HepG2 (cell line): ENCODE measurements around the gene CSNK2B. TPM values are rescaled to one million over a fixed set of nuclear protein-coding genes. Genes with fewer than 3 reads are reported as not detected.

Experiments used
- ADNP ChIP-seq: sonication (generic); formaldehyde crosslinking; IDR thresholded peaks from 2 replicates; pipeline ENCODE4 v1.4.0; 2020; ENCODE audit warnings: missing genetic modification reagents
- BORCS8-MEF2B ChIP-seq: sonication (generic); formaldehyde crosslinking; IDR thresholded peaks from 2 replicates; pipeline ENCODE4 v1.8.0; 2022; ENCODE audit warnings: mild to moderate bottlenecking, missing genetic modification reagents
- CHD2 ChIP-seq: IDR thresholded peaks from 2 replicates; pipeline ENCODE4 v1.6.1; 2011; ENCODE audit warnings: low read depth, low read length, improper control_type of control experiment
- EEA1 ChIP-seq: sonication (generic); formaldehyde crosslinking; IDR thresholded peaks from 2 replicates; pipeline ENCODE4 v1.5.1; 2020; ENCODE audit warnings: mild to moderate bottlenecking, missing genetic modification reagents, borderline replicate concordance
- ETV6 ChIP-seq: sonication (generic); formaldehyde crosslinking; conservative IDR thresholded peaks from 2 replicates; pipeline ENCODE4 v1.4.0; 2020; ENCODE audit warnings: missing genetic modification reagents
- FOSL2 ChIP-seq: sonication (generic); formaldehyde crosslinking; IDR thresholded peaks from 2 replicates; pipeline ENCODE4 v1.4.0; 2020; ENCODE audit warnings: missing genetic modification reagents
- JUNB ChIP-seq: sonication (generic); formaldehyde crosslinking; IDR thresholded peaks from 2 replicates; pipeline ENCODE4 v1.8.0; 2022; ENCODE audit warnings: missing genetic modification reagents, mild to moderate bottlenecking, borderline replicate concordance
- KDM3A ChIP-seq: IDR thresholded peaks from 2 replicates; pipeline ENCODE4 v1.6.1; 2018; ENCODE audit warnings: low read depth, missing compliant biosample characterization
- PCBP2 ChIP-seq: fragments of 200-400 bp; formaldehyde crosslinking; optimal IDR thresholded peaks from 2 replicates; pipeline ENCODE3; 2018; ENCODE audit warnings: low read length, low read depth; ENCODE audit not compliant: poor library complexity, severe bottlenecking
- PHF20 ChIP-seq: sonication (generic); formaldehyde crosslinking; IDR thresholded peaks from 2 replicates; pipeline ENCODE4 v1.5.0; 2020; ENCODE audit warnings: mild to moderate bottlenecking, missing genetic modification reagents
- SMAD3 ChIP-seq: sonication (generic); formaldehyde crosslinking; IDR thresholded peaks from 2 replicates; pipeline ENCODE4 v1.4.0; 2020; ENCODE audit warnings: missing genetic modification reagents
- SNRNP70 ChIP-seq: fragments of 200-400 bp; formaldehyde crosslinking; IDR thresholded peaks from 2 replicates; pipeline ENCODE4 v1.6.1; 2017; ENCODE audit warnings: mild to moderate bottlenecking, low read depth, low read length, moderate library complexity
- XRCC5 ChIP-seq: fragments of 200-400 bp; formaldehyde crosslinking; optimal IDR thresholded peaks from 2 replicates; pipeline ENCODE3; 2017; ENCODE audit warnings: mild to moderate bottlenecking, low read length
- ZFP37 ChIP-seq: sonication (generic); formaldehyde crosslinking; IDR thresholded peaks from 2 replicates; pipeline ENCODE4 v1.4.0; 2020; ENCODE audit warnings: missing genetic modification reagents, borderline replicate concordance
- ZKSCAN8 ChIP-seq: IDR thresholded peaks from 2 replicates; pipeline ENCODE4 v1.6.1; 2016; ENCODE audit warnings: borderline replicate concordance, missing genetic modification reagents, missing compliant biosample characterization
- ZNF296 ChIP-seq: sonication (generic); formaldehyde crosslinking; conservative IDR thresholded peaks from 2 replicates; pipeline ENCODE4 v1.5.0; 2020; ENCODE audit warnings: mild to moderate bottlenecking, missing genetic modification reagents
- ZNF441 ChIP-seq: sonication (generic); formaldehyde crosslinking; IDR thresholded peaks from 2 replicates; pipeline ENCODE4 v1.7.0; 2021; ENCODE audit warnings: missing genetic modification reagents, borderline replicate concordance
- ZNF496 ChIP-seq: sonication (generic); formaldehyde crosslinking; IDR thresholded peaks from 2 replicates; pipeline ENCODE4 v1.8.1; 2023; ENCODE audit warnings: mild to moderate bottlenecking, moderate library complexity, missing genetic modification reagents; ENCODE audit not compliant: insufficient replicate concordance
- ZNF572 ChIP-seq: sonication (generic); formaldehyde crosslinking; IDR thresholded peaks from 2 replicates; pipeline ENCODE4 v1.5.1; 2020; ENCODE audit warnings: mild to moderate bottlenecking, missing genetic modification reagents
- ZNF629 ChIP-seq: sonication (generic); formaldehyde crosslinking; conservative IDR thresholded peaks from 2 replicates; pipeline ENCODE4 v1.5.0; 2020; ENCODE audit warnings: missing genetic modification reagents
- polyA plus RNA-seq, 8 experiments: library from polyadenylated mRNA; depleted of rRNA in 3 of 8; stranded (reverse) in 7 of 8; unstranded in 1 of 8; fragments of >200 nt; fragmentation: Illumina TruSeq in 4 of 8; extraction: Trizol in 4 of 8; gene quantifications; 2 replicates each; pipeline versions ENCODE4 v1.2.1 to v1.2.3, GENCODE V29; 2011 to 2016; ENCODE audit warnings: low read depth in 4 of 8, missing spikeins in 1 of 8, mixed read lengths in 1 of 8; ENCODE audit not compliant: insufficient read depth in 1 of 8
- total RNA-seq, 5 experiments: library from RNA; depleted of rRNA; stranded (reverse); fragments of >200 nt; fragmentation: Illumina TruSeq; extraction: Trizol; gene quantifications; 2 replicates each; pipeline ENCODE4 v1.2.3, GENCODE V29; 2016; ENCODE audit warnings: low read depth in 1 of 5
- TF ChIP-seq, protein P1 (sequence below): sonication (generic); formaldehyde crosslinking; IDR thresholded peaks from 2 replicates; pipeline ENCODE4 v1.5.1; 2020; ENCODE audit warnings: mild to moderate bottlenecking, missing genetic modification reagents, moderate library complexity
- TF ChIP-seq, protein P2 (sequence below): sonication (generic); formaldehyde crosslinking; IDR thresholded peaks from 2 replicates; pipeline ENCODE4 v1.8.1; 2023; ENCODE audit warnings: mild to moderate bottlenecking, missing genetic modification reagents
- TF ChIP-seq, protein P3 (sequence below): sonication (generic); formaldehyde crosslinking; IDR thresholded peaks from 2 replicates; pipeline ENCODE4 v1.5.1; 2020; ENCODE audit warnings: mild to moderate bottlenecking, missing genetic modification reagents, borderline replicate concordance
- TF ChIP-seq, protein P4 (sequence below): sonication (generic); formaldehyde crosslinking; IDR thresholded peaks from 2 replicates; pipeline ENCODE4 v1.5.0; 2020; ENCODE audit warnings: missing genetic modification reagents
- TF ChIP-seq, protein P5 (sequence below): sonication (generic); formaldehyde crosslinking; IDR thresholded peaks from 2 replicates; pipeline ENCODE4 v1.5.0; 2020; ENCODE audit warnings: missing genetic modification reagents

Gene CSNK2B
- total and polyA plus RNA-seq, 2 of the 13 experiments (the other 11 are each of a cell fraction or from before 2014, with no cell fraction given) = 111 to 296 TPM

DNA sequence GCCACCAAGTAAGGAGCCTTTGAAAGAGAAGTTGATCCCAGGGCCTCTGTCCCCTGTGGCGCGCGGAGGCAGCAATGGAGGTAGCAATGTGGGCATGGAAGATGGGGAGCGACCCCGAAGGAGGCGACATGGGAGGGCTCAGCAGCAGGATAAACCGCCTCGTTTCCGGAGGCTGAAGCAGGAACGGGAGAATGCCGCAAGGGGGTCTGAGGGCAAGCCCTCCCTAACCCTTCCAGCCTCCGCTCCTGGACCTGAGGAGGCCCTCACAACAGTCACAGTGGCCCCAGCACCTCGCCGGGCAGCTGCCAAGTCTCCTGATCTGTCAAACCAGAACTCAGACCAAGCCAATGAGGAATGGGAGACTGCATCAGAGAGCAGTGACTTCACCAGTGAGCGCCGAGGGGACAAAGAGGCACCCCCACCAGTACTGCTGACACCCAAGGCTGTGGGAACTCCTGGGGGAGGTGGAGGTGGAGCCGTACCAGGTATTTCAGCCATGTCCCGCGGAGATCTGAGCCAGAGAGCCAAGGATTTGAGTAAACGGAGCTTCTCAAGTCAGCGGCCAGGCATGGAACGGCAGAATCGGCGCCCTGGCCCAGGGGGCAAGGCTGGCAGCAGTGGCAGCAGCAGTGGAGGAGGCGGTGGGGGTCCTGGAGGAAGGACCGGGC, 33.5 kb upstream of the CSNK2B start (continued):
- TF ChIP-seq XRCC5 (no peak), SNRNP70 (no peak), ZFP37 (CRISPR knock-in tag) (no peak), ZNF496 (no peak), FOSL2 (no peak), PCBP2 (no peak), EEA1 (CRISPR knock-in tag) (no peak), ZNF441 (CRISPR knock-in tag) (no peak), KDM3A (CRISPR knock-in tag) (no peak), ZKSCAN8 (no peak), PHF20 (CRISPR knock-in tag) (no peak), ZNF296 (no peak), ETV6 (CRISPR knock-in tag) (no peak), BORCS8-MEF2B (CRISPR knock-in tag) (peak; percentile 32; the same call in 1 of the 2 replicates), JUNB (CRISPR knock-in tag) (no peak), CHD2 (no peak), ZNF572 (CRISPR knock-in tag) (no peak), SMAD3 (CRISPR knock-in tag) (no peak), ZNF629 (CRISPR knock-in tag) (no peak), ADNP (no peak)
- TF ChIP-seq, protein P1, sequence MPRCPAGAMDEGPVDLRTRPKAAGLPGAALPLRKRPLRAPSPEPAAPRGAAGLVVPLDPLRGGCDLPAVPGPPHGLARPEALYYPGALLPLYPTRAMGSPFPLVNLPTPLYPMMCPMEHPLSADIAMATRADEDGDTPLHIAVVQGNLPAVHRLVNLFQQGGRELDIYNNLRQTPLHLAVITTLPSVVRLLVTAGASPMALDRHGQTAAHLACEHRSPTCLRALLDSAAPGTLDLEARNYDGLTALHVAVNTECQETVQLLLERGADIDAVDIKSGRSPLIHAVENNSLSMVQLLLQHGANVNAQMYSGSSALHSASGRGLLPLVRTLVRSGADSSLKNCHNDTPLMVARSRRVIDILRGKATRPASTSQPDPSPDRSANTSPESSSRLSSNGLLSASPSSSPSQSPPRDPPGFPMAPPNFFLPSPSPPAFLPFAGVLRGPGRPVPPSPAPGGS (CRISPR knock-in tag) = 0 out of 2 replicates have a peak, but pooled peaks have one; percentile 35
- TF ChIP-seq, protein P2, sequence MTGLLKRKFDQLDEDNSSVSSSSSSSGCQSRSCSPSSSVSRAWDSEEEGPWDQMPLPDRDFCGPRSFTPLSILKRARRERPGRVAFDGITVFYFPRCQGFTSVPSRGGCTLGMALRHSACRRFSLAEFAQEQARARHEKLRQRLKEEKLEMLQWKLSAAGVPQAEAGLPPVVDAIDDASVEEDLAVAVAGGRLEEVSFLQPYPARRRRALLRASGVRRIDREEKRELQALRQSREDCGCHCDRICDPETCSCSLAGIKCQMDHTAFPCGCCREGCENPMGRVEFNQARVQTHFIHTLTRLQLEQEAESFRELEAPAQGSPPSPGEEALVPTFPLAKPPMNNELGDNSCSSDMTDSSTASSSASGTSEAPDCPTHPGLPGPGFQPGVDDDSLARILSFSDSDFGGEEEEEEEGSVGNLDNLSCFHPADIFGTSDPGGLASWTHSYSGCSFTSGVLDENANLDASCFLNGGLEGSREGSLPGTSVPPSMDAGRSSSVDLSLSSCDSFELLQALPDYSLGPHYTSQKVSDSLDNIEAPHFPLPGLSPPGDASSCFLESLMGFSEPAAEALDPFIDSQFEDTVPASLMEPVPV (CRISPR knock-in tag) = 0 out of 2 replicates have a peak, but pooled peaks have one; percentile 49
- TF ChIP-seq, protein P3, sequence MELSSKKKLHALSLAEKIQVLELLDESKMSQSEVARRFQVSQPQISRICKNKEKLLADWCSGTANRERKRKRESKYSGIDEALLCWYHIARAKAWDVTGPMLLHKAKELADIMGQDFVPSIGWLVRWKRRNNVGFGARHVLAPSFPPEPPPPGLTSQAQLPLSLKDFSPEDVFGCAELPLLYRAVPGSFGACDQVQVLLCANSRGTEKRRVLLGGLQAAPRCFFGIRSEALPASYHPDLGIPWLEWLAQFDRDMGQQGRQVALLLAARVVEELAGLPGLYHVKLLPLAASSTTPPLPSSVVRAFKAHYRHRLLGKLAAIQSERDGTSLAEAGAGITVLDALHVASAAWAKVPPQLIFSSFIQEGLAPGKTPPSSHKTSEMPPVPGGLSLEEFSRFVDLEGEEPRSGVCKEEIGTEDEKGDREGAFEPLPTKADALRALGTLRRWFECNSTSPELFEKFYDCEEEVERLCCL (CRISPR knock-in tag) = no peak
- TF ChIP-seq, protein P4, sequence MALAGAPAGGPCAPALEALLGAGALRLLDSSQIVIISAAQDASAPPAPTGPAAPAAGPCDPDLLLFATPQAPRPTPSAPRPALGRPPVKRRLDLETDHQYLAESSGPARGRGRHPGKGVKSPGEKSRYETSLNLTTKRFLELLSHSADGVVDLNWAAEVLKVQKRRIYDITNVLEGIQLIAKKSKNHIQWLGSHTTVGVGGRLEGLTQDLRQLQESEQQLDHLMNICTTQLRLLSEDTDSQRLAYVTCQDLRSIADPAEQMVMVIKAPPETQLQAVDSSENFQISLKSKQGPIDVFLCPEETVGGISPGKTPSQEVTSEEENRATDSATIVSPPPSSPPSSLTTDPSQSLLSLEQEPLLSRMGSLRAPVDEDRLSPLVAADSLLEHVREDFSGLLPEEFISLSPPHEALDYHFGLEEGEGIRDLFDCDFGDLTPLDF (CRISPR knock-in tag) = no peak
- TF ChIP-seq, protein P5, sequence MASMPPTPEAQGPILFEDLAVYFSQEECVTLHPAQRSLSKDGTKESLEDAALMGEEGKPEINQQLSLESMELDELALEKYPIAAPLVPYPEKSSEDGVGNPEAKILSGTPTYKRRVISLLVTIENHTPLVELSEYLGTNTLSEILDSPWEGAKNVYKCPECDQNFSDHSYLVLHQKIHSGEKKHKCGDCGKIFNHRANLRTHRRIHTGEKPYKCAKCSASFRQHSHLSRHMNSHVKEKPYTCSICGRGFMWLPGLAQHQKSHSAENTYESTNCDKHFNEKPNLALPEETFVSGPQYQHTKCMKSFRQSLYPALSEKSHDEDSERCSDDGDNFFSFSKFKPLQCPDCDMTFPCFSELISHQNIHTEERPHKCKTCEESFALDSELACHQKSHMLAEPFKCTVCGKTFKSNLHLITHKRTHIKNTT = no peak
